SK-N-SH (cell line): Measurements from ENCODE around the gene H6PD. TPM values are rescaled to one million over a fixed set of nuclear protein-coding genes. Genes with fewer than 3 reads are reported as not detected.

ENCODE experiments used
- CTCF ChIA-PET: fragments of 300-600, 350-600 bp; formaldehyde crosslinking; extraction: SDS; loops from one replicate; lab custom pipeline; 2021; lab: Yijun Ruan, JAX
- POLR2A ChIA-PET: fragments of 350-600 bp; sonication (Branson Sonifier 250); formaldehyde crosslinking; extraction: SDS; loops from one replicate; lab custom pipeline; 2020; ENCODE audit warnings: antibody characterized with exemption, inconsistent platforms; lab: Yijun Ruan, JAX
- DNase-seq: peaks from one replicate; pipeline ENCODE4 v3.0.0; 2012
- H2AFZ ChIP-seq: fragments of 200-600 bp; sonication (generic); 2 replicates; pipeline ENCODE4 v1.8.1; 2016; ENCODE audit warnings: antibody characterized with exemption, mild to moderate bottlenecking, low read depth
- H3F3A ChIP-seq: fragments of 200-600 bp; sonication (generic); replicated peaks from 2 replicates; pipeline ENCODE3; 2016; ENCODE audit warnings: antibody characterized with exemption, mild to moderate bottlenecking; ENCODE audit not compliant: insufficient read depth
- H3K27ac ChIP-seq, 2 experiments: fragments of 200-500 bp in 1 of 2; fragments of 200-600 bp in 1 of 2; sonication (Bioruptor generic) in 1 of 2; sonication (generic), shearing (Covaris generic) in 1 of 2; 2 replicates each; pipeline versions ENCODE4 v1.5.1 to v1.6.1; 2014 to 2016; ENCODE audit warnings: low read depth in 2 of 2, inconsistent platforms in 1 of 2, low read length in 1 of 2, mild to moderate bottlenecking in 1 of 2, mixed read lengths in 1 of 2
- H3K27me3 ChIP-seq: fragments of 200-600 bp; sonication (generic), shearing (Covaris generic); 2 replicates; pipeline ENCODE4 v1.6.1; 2016; ENCODE audit warnings: mixed run types; ENCODE audit not compliant: insufficient read depth
- H3K36me3 ChIP-seq, 2 experiments: fragments of 200-500 bp in 1 of 2; fragments of 200-600 bp in 1 of 2; sonication (Bioruptor generic) in 1 of 2; sonication (generic) in 1 of 2; replicated peaks in 1 of 2; 2 replicates each; pipeline versions ENCODE3 to v1.5.1; 2014 to 2016; ENCODE audit warnings: low read length in 1 of 2, mild to moderate bottlenecking in 1 of 2; ENCODE audit not compliant: insufficient read depth in 2 of 2, control insufficient read depth in 1 of 2
- H3K4me1 ChIP-seq, 2 experiments: fragments of 200-500 bp in 1 of 2; fragments of 200-600 bp in 1 of 2; sonication (Bioruptor generic) in 1 of 2; sonication (generic), shearing (Covaris generic) in 1 of 2; 2 replicates each; pipeline versions ENCODE4 v1.5.1 to v1.6.1; 2014 to 2016; ENCODE audit warnings: low read depth in 1 of 2, low read length in 1 of 2, mixed run types in 1 of 2; ENCODE audit not compliant: insufficient read depth in 2 of 2, control insufficient read depth in 1 of 2
- H3K4me2 ChIP-seq: fragments of 200-600 bp; sonication (generic), shearing (Covaris generic); 2 replicates; pipeline ENCODE4 v1.6.1; 2017; ENCODE audit warnings: mixed run types
- H3K4me3 ChIP-seq, 2 experiments: fragments of 200-500 bp in 1 of 2; fragments of 200-600 bp in 1 of 2; sonication (Bioruptor generic) in 1 of 2; sonication (generic), shearing (Covaris generic) in 1 of 2; 2 replicates each; pipeline versions ENCODE4 v1.5.1 to v1.8.1; 2014 to 2016; ENCODE audit warnings: low read depth in 2 of 2, inconsistent platforms in 1 of 2, low read length in 1 of 2, mild to moderate bottlenecking in 1 of 2, mixed read lengths in 1 of 2, moderate library complexity in 1 of 2
- H3K79me2 ChIP-seq: fragments of 200-600 bp; sonication (generic); 2 replicates; pipeline ENCODE4 v1.8.1; 2017; ENCODE audit warnings: mild to moderate bottlenecking; ENCODE audit not compliant: insufficient read depth
- H3K9ac ChIP-seq: fragments of 200-600 bp; sonication (generic); 2 replicates; pipeline ENCODE4 v1.6.1; 2017; ENCODE audit warnings: mixed run types
- H3K9me2 ChIP-seq: fragments of 200-600 bp; sonication (generic); 2 replicates; pipeline ENCODE4 v1.6.1; 2017; ENCODE audit warnings: mixed run types
- H3K9me3 ChIP-seq: fragments of 200-600 bp; sonication (generic); 2 replicates; pipeline ENCODE4 v1.6.1; 2017; ENCODE audit warnings: mixed run types, mild to moderate bottlenecking, moderate library complexity
- H4K20me1 ChIP-seq: fragments of 200-600 bp; sonication (generic); 2 replicates; pipeline ENCODE4 v1.6.1; 2017; ENCODE audit warnings: mild to moderate bottlenecking, mixed run types; ENCODE audit not compliant: insufficient read depth
- EP300 ChIP-seq, 2 experiments: IDR thresholded peaks; 2 replicates each; pipeline versions ENCODE4 v1.4.0 to v1.6.1; 2012; ENCODE audit warnings: borderline replicate concordance in 1 of 2, low read depth in 1 of 2, low read length in 1 of 2
- FOSL2 ChIP-seq: IDR thresholded peaks from 2 replicates; pipeline ENCODE4 v1.4.0; 2012; ENCODE audit warnings: low read depth, mild to moderate bottlenecking, moderate library complexity, borderline replicate concordance
- JUND ChIP-seq: IDR thresholded peaks from 2 replicates; pipeline ENCODE4 v1.4.0; 2012
- MEF2A ChIP-seq: IDR thresholded peaks from 2 replicates; pipeline ENCODE4 v1.4.0; 2012; ENCODE audit warnings: low read depth, borderline replicate concordance
- NFIC ChIP-seq: IDR thresholded peaks from 2 replicates; pipeline ENCODE4 v1.4.0; 2012; ENCODE audit warnings: borderline replicate concordance
- POLR2AphosphoS5 ChIP-seq: IDR thresholded peaks from 2 replicates; pipeline ENCODE4 v1.6.1; 2012; ENCODE audit warnings: low read depth, low read length
- RAD21 ChIP-seq: IDR thresholded peaks from 2 replicates; pipeline ENCODE4 v1.6.1; 2012; ENCODE audit warnings: mild to moderate bottlenecking, low read length
- RFX5 ChIP-seq: IDR thresholded peaks from 2 replicates; pipeline ENCODE4 v1.6.1; 2012; ENCODE audit warnings: mild to moderate bottlenecking, improper control_type of control experiment, low read length
- SIN3A ChIP-seq: IDR thresholded peaks from 2 replicates; pipeline ENCODE4 v1.6.1; 2012; ENCODE audit warnings: low read depth, mild to moderate bottlenecking, low read length, moderate library complexity, borderline replicate concordance
- TEAD4 ChIP-seq: IDR thresholded peaks from 2 replicates; pipeline ENCODE4 v1.4.0; 2012; ENCODE audit warnings: mild to moderate bottlenecking, borderline replicate concordance; ENCODE audit not compliant: insufficient read depth
- WGBS: methylation state at CpG from one replicate; pipeline ENCODE4 v1.1.6; 2017; ENCODE audit warnings: low lambda C conversion rate; 5-methylcytosine and 5-hydroxymethylcytosine counted together
- polyA plus RNA-seq, 3 experiments: library from polyadenylated mRNA; depleted of rRNA; stranded (reverse); fragments of >200 nt; gene quantifications; 2 replicates each; pipeline ENCODE4 v1.2.3, GENCODE V29; 2012
- TF ChIP-seq, protein P1 (sequence below): IDR thresholded peaks from 2 replicates; pipeline ENCODE4 v1.4.0; 2012; ENCODE audit warnings: low read depth, borderline replicate concordance
- TF ChIP-seq, protein P2 (sequence below): IDR thresholded peaks from 2 replicates; pipeline ENCODE4 v1.6.1; 2012; ENCODE audit warnings: mild to moderate bottlenecking, low read depth, low read length, moderate library complexity
- TF ChIP-seq, protein P3 (sequence below): fragments of 150-350 bp; IDR thresholded peaks from 2 replicates; pipeline ENCODE4 v1.6.1; 2017; ENCODE audit warnings: antibody characterized with exemption, low read length, low read depth, borderline replicate concordance
- TF ChIP-seq, protein P4 (sequence below): fragments of 200-600 bp; sonication (generic); IDR thresholded peaks from 2 replicates; pipeline ENCODE4 v1.6.1; 2017; ENCODE audit warnings: antibody characterized with exemption, mild to moderate bottlenecking, moderate library complexity
- TF ChIP-seq, protein P5 (sequence below): IDR thresholded peaks from 2 replicates; pipeline ENCODE4; 2012

The H6PD gene
- polyA plus RNA-seq, 1 of the 3 experiments (the other 2 are of a cell fraction) = 19.1 TPM

DNA sequence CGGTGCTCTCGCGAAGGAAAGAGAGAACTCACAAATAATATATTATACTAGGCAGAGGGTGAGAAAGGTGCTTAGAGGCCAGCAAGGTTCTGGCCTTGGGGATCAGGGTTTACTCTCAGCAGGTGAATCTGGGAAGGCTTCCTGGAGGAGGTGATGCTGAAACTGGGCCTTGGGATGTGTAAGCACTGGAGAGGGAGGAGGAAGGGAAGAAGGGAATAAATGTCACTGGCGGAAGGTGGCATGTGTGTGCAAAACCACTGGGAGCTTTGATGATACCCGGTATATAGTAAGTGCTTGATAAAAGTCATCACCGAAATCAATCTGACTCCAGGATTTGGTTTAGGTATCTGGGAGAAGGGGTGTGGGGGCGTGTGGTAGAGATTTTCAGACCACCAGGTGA is 82.5 kb downstream of the H6PD start:
- 77% methylated on average over 7 of the region's 7 CpGs for WGBS
- ChIA-PET POLR2A (no interaction called here), CTCF (no interaction called here)
- TF ChIP-seq, protein P1, sequence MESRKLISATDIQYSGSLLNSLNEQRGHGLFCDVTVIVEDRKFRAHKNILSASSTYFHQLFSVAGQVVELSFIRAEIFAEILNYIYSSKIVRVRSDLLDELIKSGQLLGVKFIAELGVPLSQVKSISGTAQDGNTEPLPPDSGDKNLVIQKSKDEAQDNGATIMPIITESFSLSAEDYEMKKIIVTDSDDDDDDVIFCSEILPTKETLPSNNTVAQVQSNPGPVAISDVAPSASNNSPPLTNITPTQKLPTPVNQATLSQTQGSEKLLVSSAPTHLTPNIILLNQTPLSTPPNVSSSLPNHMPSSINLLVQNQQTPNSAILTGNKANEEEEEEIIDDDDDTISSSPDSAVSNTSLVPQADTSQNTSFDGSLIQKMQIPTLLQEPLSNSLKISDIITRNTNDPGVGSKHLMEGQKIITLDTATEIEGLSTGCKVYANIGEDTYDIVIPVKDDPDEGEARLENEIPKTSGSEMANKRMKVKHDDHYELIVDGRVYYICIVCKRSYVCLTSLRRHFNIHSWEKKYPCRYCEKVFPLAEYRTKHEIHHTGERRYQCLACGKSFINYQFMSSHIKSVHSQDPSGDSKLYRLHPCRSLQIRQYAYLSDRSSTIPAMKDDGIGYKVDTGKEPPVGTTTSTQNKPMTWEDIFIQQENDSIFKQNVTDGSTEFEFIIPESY = no peak
- no peak for TF ChIP-seq EP300 (IDR thresholded peaks at IDR 0.05; ENCODE audit: borderline replicate concordance in 1 of 2, low read depth in 1 of 2, low read length in 1 of 2)
- TF ChIP-seq, protein P2, sequence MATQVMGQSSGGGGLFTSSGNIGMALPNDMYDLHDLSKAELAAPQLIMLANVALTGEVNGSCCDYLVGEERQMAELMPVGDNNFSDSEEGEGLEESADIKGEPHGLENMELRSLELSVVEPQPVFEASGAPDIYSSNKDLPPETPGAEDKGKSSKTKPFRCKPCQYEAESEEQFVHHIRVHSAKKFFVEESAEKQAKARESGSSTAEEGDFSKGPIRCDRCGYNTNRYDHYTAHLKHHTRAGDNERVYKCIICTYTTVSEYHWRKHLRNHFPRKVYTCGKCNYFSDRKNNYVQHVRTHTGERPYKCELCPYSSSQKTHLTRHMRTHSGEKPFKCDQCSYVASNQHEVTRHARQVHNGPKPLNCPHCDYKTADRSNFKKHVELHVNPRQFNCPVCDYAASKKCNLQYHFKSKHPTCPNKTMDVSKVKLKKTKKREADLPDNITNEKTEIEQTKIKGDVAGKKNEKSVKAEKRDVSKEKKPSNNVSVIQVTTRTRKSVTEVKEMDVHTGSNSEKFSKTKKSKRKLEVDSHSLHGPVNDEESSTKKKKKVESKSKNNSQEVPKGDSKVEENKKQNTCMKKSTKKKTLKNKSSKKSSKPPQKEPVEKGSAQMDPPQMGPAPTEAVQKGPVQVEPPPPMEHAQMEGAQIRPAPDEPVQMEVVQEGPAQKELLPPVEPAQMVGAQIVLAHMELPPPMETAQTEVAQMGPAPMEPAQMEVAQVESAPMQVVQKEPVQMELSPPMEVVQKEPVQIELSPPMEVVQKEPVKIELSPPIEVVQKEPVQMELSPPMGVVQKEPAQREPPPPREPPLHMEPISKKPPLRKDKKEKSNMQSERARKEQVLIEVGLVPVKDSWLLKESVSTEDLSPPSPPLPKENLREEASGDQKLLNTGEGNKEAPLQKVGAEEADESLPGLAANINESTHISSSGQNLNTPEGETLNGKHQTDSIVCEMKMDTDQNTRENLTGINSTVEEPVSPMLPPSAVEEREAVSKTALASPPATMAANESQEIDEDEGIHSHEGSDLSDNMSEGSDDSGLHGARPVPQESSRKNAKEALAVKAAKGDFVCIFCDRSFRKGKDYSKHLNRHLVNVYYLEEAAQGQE = no peak
- TF ChIP-seq, protein P3, sequence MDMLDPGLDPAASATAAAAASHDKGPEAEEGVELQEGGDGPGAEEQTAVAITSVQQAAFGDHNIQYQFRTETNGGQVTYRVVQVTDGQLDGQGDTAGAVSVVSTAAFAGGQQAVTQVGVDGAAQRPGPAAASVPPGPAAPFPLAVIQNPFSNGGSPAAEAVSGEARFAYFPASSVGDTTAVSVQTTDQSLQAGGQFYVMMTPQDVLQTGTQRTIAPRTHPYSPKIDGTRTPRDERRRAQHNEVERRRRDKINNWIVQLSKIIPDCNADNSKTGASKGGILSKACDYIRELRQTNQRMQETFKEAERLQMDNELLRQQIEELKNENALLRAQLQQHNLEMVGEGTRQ = no peak
- TF ChIP-seq SIN3A = no peak
- no peak for TF ChIP-seq RAD21
- no peak for TF ChIP-seq FOSL2
- TF ChIP-seq MEF2A = no peak
- no peak for TF ChIP-seq TEAD4
- TF ChIP-seq, protein P4, sequence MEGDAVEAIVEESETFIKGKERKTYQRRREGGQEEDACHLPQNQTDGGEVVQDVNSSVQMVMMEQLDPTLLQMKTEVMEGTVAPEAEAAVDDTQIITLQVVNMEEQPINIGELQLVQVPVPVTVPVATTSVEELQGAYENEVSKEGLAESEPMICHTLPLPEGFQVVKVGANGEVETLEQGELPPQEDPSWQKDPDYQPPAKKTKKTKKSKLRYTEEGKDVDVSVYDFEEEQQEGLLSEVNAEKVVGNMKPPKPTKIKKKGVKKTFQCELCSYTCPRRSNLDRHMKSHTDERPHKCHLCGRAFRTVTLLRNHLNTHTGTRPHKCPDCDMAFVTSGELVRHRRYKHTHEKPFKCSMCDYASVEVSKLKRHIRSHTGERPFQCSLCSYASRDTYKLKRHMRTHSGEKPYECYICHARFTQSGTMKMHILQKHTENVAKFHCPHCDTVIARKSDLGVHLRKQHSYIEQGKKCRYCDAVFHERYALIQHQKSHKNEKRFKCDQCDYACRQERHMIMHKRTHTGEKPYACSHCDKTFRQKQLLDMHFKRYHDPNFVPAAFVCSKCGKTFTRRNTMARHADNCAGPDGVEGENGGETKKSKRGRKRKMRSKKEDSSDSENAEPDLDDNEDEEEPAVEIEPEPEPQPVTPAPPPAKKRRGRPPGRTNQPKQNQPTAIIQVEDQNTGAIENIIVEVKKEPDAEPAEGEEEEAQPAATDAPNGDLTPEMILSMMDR = no peak
- no peak for TF ChIP-seq RFX5
- no peak for TF ChIP-seq POLR2AphosphoS5
- TF ChIP-seq JUND = no peak
- TF ChIP-seq NFIC = no peak
- TF ChIP-seq, protein P5, sequence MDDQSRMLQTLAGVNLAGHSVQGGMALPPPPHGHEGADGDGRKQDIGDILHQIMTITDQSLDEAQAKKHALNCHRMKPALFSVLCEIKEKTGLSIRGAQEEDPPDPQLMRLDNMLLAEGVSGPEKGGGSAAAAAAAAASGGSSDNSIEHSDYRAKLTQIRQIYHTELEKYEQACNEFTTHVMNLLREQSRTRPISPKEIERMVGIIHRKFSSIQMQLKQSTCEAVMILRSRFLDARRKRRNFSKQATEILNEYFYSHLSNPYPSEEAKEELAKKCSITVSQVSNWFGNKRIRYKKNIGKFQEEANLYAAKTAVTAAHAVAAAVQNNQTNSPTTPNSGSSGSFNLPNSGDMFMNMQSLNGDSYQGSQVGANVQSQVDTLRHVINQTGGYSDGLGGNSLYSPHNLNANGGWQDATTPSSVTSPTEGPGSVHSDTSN = no peak
- Histone ChIP-seq H3K36me3 (no peaks in the 10 kb centered on the region), H3K4me2 (no peak overlapping the region), H3K4me1 (peaks cover 0 to 6% of the 10 kb centered on the region in 2 experiments; a peak in 1 of 4 replicates), H3K27me3 (no peaks in the 10 kb centered on the region), H3K27ac (no peak overlapping the region), H3F3A (no peaks in the 10 kb centered on the region), H3K9ac (no peak overlapping the region), H3K79me2 (peaks cover 13% of the 10 kb centered on the region; the same call in 1 of the 2 replicates), H3K9me3 (no peaks in the 10 kb centered on the region), H3K4me3 (no peak overlapping the region), H2AFZ (no peak overlapping the region), H3K9me2 (no peaks in the 10 kb centered on the region), H4K20me1 (peaks cover 27% of the 10 kb centered on the region)
- no peak for DNase-seq
